ENCODE data around the gene SMYD3.

The SMYD3 gene

DNA sequence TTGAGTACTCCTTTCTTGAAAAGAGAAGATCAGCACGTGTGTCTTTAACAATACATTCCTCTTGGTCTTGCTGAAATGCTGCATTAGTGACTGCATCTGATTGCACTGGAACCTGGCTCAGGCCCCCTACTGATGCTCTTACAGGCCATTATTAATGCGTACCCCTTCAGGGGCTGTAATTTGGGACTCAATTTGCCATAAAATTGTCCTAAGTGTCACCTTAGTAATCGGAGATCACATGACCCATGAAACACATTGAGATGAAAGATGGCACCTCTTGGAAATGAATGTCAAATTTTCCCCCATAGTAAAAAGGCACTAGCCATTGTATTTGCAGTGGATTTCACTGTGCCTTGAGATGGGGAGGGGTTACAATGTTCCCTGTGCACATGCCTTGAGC is 789.0 kb downstream of the SMYD3 start:
- WGBS = 92% methylated on average over 3 of the region's 3 CpGs

GRCh38 chr1:245717611-245718010 is 789.5 kb downstream of the SMYD3 start:
- Histone ChIP-seq H2AFZ (ENCODE audit: low read depth, low read length) (no peak overlapping the region), H3K18ac (ENCODE audit: low read depth in 1 of 2, low read length in 2 of 2) (no peak overlapping the region), H2AK5ac (ENCODE audit: low read length, severe bottlenecking) (no peak overlapping the region), H2BK12ac (ENCODE audit: low read length in 2 of 2) (no peak overlapping the region), H3K4me3 (ENCODE audit: insufficient read depth in 1 of 2, low read depth in 1 of 2, low read length in 2 of 2) (no peak overlapping the region), H3K36me3 (ENCODE audit: control insufficient read depth in 1 of 2, insufficient read depth in 2 of 2, low read depth in 1 of 2, low read length in 2 of 2) (no peaks in the 10 kb centered on the region), H3K4me1 (ENCODE audit: control insufficient read depth, insufficient read depth, low read depth, low read length) (peaks cover 10% of the 10 kb centered on the region), H3K9me3 (ENCODE audit: control insufficient read depth, low read length) (no peaks in the 10 kb centered on the region), H4K8ac (ENCODE audit: low read length) (no peak overlapping the region), H3K79me1 (replicated peaks; ENCODE audit: low read length, poor library complexity, severe bottlenecking) (no peaks in the 10 kb centered on the region), H3K14ac (ENCODE audit: low read length in 2 of 2) (no peak overlapping the region), H3K9ac (ENCODE audit: low read length) (no peak overlapping the region), H2BK5ac (ENCODE audit: low read depth, low read length, poor library complexity, severe bottlenecking) (no peak overlapping the region), H3K27ac (ENCODE audit: low read length, poor library complexity, severe bottlenecking) (no peak overlapping the region), H2BK120ac (ENCODE audit: low read depth, low read length) (no peak overlapping the region), H2BK15ac (ENCODE audit: low read depth, poor library complexity, severe bottlenecking) (no peak overlapping the region), H3K4ac (ENCODE audit: low read depth in 1 of 2, low read length in 2 of 2) (no peak overlapping the region), H3K27me3 (ENCODE audit: control insufficient read depth in 1 of 2, insufficient read depth in 1 of 2, low read length in 2 of 2) (peaks cover 0 to 4% of the 10 kb centered on the region in 2 experiments), H3K23ac (ENCODE audit: low read length in 2 of 2) (no peak overlapping the region), H4K91ac (ENCODE audit: low read length) (no peak overlapping the region), H3K4me2 (ENCODE audit: low read length, poor library complexity, severe bottlenecking) (no peak overlapping the region)
- DNase-seq = no peak
- WGBS = 88% methylated on average over 2 of the region's 3 CpGs

More for the DNA sequence above, 789.0 kb downstream of the SMYD3 start:
- no peak overlapping the region for H2BK120ac ChIP-seq (ENCODE audit: low read depth, low read length)
- no peak overlapping the region for H2BK5ac ChIP-seq (ENCODE audit: low read depth, low read length, poor library complexity, severe bottlenecking)
- H3K4ac ChIP-seq (ENCODE audit: low read depth in 1 of 2, low read length in 2 of 2) = no peak overlapping the region
- no peak overlapping the region for H3K4me2 ChIP-seq (ENCODE audit: low read length, poor library complexity, severe bottlenecking)
- H4K91ac ChIP-seq (ENCODE audit: low read length) = no peak overlapping the region
- H3K4me3 ChIP-seq (ENCODE audit: insufficient read depth in 1 of 2, low read depth in 1 of 2, low read length in 2 of 2) = no peak overlapping the region
- H2AK5ac ChIP-seq (ENCODE audit: low read length, severe bottlenecking) = no peak overlapping the region
- H2BK12ac ChIP-seq (ENCODE audit: low read length in 2 of 2) = no peak overlapping the region
- H3K9me3 ChIP-seq (ENCODE audit: control insufficient read depth, low read length) = no peaks in the 10 kb centered on the region
- H3K79me1 ChIP-seq (replicated peaks; ENCODE audit: low read length, poor library complexity, severe bottlenecking) = no peaks in the 10 kb centered on the region
- H2AFZ ChIP-seq (ENCODE audit: low read depth, low read length) = no peak overlapping the region
- H4K8ac ChIP-seq (ENCODE audit: low read length) = no peak overlapping the region
- no peak overlapping the region for H2BK15ac ChIP-seq (ENCODE audit: low read depth, poor library complexity, severe bottlenecking)
- no peak for DNase-seq
- peaks cover 10% of the 10 kb centered on the region for H3K4me1 ChIP-seq (ENCODE audit: control insufficient read depth, insufficient read depth, low read depth, low read length)
- no peak overlapping the region for H3K18ac ChIP-seq (ENCODE audit: low read depth in 1 of 2, low read length in 2 of 2)
- H3K27ac ChIP-seq (ENCODE audit: low read length, poor library complexity, severe bottlenecking) = no peak overlapping the region
- no peaks in the 10 kb centered on the region for H3K36me3 ChIP-seq (ENCODE audit: control insufficient read depth in 1 of 2, insufficient read depth in 2 of 2, low read depth in 1 of 2, low read length in 2 of 2)
- H3K9ac ChIP-seq (ENCODE audit: low read length) = no peak overlapping the region
- H3K14ac ChIP-seq (ENCODE audit: low read length in 2 of 2) = no peak overlapping the region
- no peak overlapping the region for H3K23ac ChIP-seq (ENCODE audit: low read length in 2 of 2)
- peaks cover 0 to 4% of the 10 kb centered on the region in 2 experiments for H3K27me3 ChIP-seq (ENCODE audit: control insufficient read depth in 1 of 2, insufficient read depth in 1 of 2, low read length in 2 of 2)

DNA sequence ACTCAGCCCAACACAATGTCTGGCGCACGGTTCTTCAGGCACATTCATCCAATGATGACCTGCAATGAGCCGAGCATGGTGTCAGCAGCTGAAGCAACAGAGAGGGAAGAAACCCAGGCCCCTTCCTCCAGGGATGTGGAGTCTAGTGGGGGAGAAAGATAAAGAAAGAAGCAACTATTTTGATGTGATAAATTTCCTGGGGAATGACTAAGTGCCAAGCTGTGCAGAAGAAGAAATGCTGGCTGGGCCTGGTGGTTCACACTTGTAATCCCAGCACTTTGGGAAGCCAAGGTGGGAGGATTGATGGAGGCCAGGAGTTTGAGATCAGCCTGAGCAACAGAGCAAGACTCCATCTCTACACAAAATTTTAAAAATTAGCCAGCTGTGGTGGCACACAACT is 790.5 kb downstream of the SMYD3 start:
- Histone ChIP-seq H3K36me3 (ENCODE audit: control insufficient read depth in 1 of 2, insufficient read depth in 2 of 2, low read depth in 1 of 2, low read length in 2 of 2) (no peaks in the 10 kb centered on the region), H3K27ac (ENCODE audit: low read length, poor library complexity, severe bottlenecking) (no peak overlapping the region), H3K14ac (ENCODE audit: low read length in 2 of 2) (no peak overlapping the region), H3K4me2 (ENCODE audit: low read length, poor library complexity, severe bottlenecking) (no peak overlapping the region), H2AK5ac (ENCODE audit: low read length, severe bottlenecking) (no peak overlapping the region), H4K8ac (ENCODE audit: low read length) (no peak overlapping the region), H2BK12ac (ENCODE audit: low read length in 2 of 2) (no peak overlapping the region), H3K18ac (ENCODE audit: low read depth in 1 of 2, low read length in 2 of 2) (no peak overlapping the region), H3K4ac (ENCODE audit: low read depth in 1 of 2, low read length in 2 of 2) (no peak overlapping the region), H3K27me3 (ENCODE audit: control insufficient read depth in 1 of 2, insufficient read depth in 1 of 2, low read length in 2 of 2) (peaks cover 0 to under 1% of the 10 kb centered on the region in 2 experiments), H2BK120ac (ENCODE audit: low read depth, low read length) (no peak overlapping the region), H4K91ac (ENCODE audit: low read length) (no peak overlapping the region), H3K4me3 (ENCODE audit: insufficient read depth in 1 of 2, low read depth in 1 of 2, low read length in 2 of 2) (no peak overlapping the region), H2BK5ac (ENCODE audit: low read depth, low read length, poor library complexity, severe bottlenecking) (no peak overlapping the region), H3K4me1 (ENCODE audit: control insufficient read depth, insufficient read depth, low read depth, low read length) (peaks cover 10% of the 10 kb centered on the region), H3K23ac (ENCODE audit: low read length in 2 of 2) (no peak overlapping the region), H2BK15ac (ENCODE audit: low read depth, poor library complexity, severe bottlenecking) (no peak overlapping the region), H3K79me1 (replicated peaks; ENCODE audit: low read length, poor library complexity, severe bottlenecking) (no peaks in the 10 kb centered on the region), H3K9ac (ENCODE audit: low read length) (peak overlapping the region; percentile 21), H2AFZ (ENCODE audit: low read depth, low read length) (no peak overlapping the region), H3K9me3 (ENCODE audit: control insufficient read depth, low read length) (no peaks in the 10 kb centered on the region)
- 92% methylated on average over 3 of the region's 3 CpGs for WGBS
- DNase-seq = no peak

DNA sequence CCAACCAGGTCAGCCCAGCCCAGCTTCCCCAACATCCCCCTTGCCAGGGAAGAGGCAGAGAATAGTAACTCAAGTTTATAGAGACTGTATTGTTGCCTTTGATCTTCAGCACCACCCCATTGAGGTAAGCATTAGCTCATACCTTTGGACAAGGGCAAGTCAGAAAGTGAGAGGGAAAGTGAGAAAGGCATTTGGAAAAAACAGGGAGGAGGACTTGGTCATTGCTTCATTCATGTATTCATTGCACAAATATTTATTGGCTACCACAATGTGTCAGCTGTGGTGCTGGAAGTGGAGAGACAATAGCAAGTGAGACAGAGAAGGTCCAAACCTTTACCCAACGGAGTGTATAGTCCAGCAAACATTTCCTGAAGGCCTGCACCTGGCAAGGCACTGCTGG is 791.1 kb downstream of the SMYD3 start:
- H2AK5ac ChIP-seq (ENCODE audit: low read length, severe bottlenecking) = no peak overlapping the region
- H3K79me1 ChIP-seq (replicated peaks; ENCODE audit: low read length, poor library complexity, severe bottlenecking) = no peaks in the 10 kb centered on the region
- WGBS = 52% methylated on average over 1 of the region's 1 CpG

More for the DNA sequence above, 791.1 kb downstream of the SMYD3 start:
- no peak overlapping the region for H3K4me2 ChIP-seq (ENCODE audit: low read length, poor library complexity, severe bottlenecking)
- H2AFZ ChIP-seq (ENCODE audit: low read depth, low read length) = no peak overlapping the region
- H3K36me3 ChIP-seq (ENCODE audit: control insufficient read depth in 1 of 2, insufficient read depth in 2 of 2, low read depth in 1 of 2, low read length in 2 of 2) = no peaks in the 10 kb centered on the region
- H3K9ac ChIP-seq (ENCODE audit: low read length) = peak overlapping the region; percentile 21
- H3K4me1 ChIP-seq (ENCODE audit: control insufficient read depth, insufficient read depth, low read depth, low read length) = peaks cover 10% of the 10 kb centered on the region
- peaks cover 0 to 4% of the 10 kb centered on the region in 2 experiments for H3K27me3 ChIP-seq (ENCODE audit: control insufficient read depth in 1 of 2, insufficient read depth in 1 of 2, low read length in 2 of 2)
- no peak overlapping the region for H4K8ac ChIP-seq (ENCODE audit: low read length)
- peak overlapping the region in 1 of 2 experiments; percentile 30 for H2BK12ac ChIP-seq (ENCODE audit: low read length in 2 of 2)
- no peak overlapping the region for H2BK120ac ChIP-seq (ENCODE audit: low read depth, low read length)
- H3K18ac ChIP-seq (ENCODE audit: low read depth in 1 of 2, low read length in 2 of 2) = no peak overlapping the region
- H3K9me3 ChIP-seq (ENCODE audit: control insufficient read depth, low read length) = no peaks in the 10 kb centered on the region
- peak; percentile 75 for DNase-seq
- H3K23ac ChIP-seq (ENCODE audit: low read length in 2 of 2) = no peak overlapping the region
- no peak overlapping the region for H2BK15ac ChIP-seq (ENCODE audit: low read depth, poor library complexity, severe bottlenecking)
- no peak overlapping the region for H3K4me3 ChIP-seq (ENCODE audit: insufficient read depth in 1 of 2, low read depth in 1 of 2, low read length in 2 of 2)
- H3K4ac ChIP-seq (ENCODE audit: low read depth in 1 of 2, low read length in 2 of 2) = no peak overlapping the region
- no peak overlapping the region for H3K27ac ChIP-seq (ENCODE audit: low read length, poor library complexity, severe bottlenecking)
- no peak overlapping the region for H3K14ac ChIP-seq (ENCODE audit: low read length in 2 of 2)
- H2BK5ac ChIP-seq (ENCODE audit: low read depth, low read length, poor library complexity, severe bottlenecking) = no peak overlapping the region
- H4K91ac ChIP-seq (ENCODE audit: low read length) = no peak overlapping the region
